Inflammatory macrophage treated with lipopolysaccharide for 4 hours (primary cell): ENCODE measurements around the gene NPHP3.

Experiments used
- DNase-seq: peaks from one replicate; pipeline ENCODE4 v3.0.0-alpha.2; 2020

The NPHP3 gene

DNA sequence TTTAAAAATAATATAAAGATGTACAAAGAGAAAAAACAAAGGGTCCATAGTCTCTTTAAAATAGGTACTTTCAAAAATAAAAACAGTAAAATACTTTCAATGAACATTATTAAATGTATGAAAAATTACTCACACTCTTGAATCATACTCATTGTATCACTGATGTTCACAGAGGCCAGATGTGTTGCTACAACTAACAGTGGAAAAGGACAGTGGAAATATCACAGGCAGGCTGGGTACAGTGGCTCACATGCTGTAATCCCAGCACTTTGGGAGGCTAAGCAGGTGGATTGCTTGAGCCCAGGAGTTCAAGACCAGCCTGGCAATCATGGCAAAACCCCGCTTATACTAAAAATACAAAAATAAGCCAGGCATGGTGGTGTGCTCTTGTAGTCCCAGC lies 26.8 kb downstream of the NPHP3 start:
- DNase-seq, result no peak

DNA sequence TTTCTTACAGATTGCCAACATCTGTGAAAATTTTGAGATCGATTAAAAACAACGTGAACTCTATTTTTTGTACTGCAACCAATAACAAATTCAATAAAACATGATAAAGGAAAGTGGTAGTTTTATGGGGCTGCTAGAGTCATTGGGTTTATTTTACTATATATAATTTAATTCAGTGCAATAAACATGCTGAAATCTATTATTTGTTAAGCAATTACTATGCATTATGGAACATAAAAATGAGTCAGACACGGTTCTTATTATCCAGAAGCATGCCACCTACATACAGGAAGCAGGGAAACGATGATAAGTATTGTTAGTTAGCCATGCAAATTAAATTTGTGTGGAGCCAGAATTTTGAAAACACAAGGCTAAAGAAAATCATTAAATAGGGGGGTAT lies 27.2 kb downstream of the NPHP3 start:
- no peak for DNase-seq

DNA sequence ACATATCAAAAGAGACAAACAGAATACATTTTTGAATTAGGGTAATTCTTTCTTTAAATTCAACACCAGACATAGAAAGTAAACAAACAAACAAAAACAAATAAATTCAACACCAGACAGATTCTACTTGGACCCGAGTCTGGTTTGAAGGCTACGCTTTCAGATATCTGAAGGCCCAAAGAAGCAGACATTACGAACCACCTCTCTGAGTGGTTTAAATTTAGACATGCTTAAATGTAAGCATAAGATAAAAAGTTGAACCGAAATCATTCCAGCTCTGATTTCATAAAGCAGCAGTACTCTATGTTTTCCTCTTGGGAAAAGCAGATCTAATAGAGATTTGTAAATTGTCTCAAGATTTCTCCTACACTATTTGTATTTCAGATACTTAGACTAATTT lies 32.2 kb downstream of the NPHP3 start:
- no peak for DNase-seq

DNA sequence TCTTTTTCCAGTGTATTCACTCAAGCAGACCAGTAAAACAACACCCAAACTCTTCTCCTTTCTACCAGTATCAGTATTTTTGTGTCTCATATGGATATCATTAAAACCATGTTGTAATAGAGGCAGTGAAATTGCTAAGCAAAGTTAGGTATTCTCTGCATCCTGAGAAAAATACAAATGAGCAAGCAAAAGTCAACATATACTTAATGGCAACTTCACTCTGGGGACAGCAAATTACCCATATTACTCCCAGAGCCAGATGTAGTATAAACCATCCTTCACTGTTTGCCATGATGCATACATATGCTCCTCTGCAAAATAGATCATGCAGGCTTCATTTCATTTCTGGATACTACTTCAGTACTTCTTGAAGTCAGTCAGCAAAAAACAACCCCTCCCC lies 40.0 kb downstream of the NPHP3 start:
- DNase-seq, result no peak

DNA sequence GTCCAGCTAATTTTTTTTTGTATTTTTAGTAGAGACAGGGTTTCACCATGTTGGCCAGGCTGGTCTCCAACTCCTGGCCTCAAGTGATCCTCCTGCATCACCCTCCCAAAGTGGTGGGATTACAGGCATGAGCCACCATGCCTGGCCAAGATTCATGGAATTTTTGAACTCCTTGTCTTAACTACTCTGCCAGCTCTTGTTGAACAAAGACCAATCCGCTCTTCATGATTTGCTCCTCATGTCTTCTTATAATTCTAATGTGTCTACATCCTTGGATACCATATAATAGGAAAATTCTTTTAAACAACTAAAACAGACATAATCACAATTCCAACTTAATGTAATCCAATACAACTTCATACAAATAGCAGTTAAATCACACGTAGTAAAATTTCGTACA lies 40.8 kb downstream of the NPHP3 start:
- no peak for DNase-seq

DNA sequence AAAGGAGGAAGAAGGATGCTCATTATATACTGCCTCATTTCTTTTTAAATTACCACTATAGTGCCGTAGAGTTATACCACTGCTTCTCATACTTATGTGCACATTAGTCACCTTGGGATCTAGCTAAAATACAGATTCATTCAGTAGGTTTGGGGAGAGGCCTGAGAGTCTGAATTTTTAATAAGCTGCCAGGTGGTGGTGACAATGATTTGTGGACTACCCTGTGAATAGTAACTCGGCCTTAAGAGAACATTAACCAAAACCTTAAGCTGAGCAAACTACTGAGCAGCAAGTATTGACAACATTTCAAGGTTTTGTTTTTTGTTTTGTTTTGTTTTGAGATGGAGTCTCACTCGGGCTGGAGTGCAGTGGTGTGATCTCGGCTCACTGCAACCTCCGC lies 42.3 kb downstream of the NPHP3 start:
- DNase-seq, result no peak

DNA sequence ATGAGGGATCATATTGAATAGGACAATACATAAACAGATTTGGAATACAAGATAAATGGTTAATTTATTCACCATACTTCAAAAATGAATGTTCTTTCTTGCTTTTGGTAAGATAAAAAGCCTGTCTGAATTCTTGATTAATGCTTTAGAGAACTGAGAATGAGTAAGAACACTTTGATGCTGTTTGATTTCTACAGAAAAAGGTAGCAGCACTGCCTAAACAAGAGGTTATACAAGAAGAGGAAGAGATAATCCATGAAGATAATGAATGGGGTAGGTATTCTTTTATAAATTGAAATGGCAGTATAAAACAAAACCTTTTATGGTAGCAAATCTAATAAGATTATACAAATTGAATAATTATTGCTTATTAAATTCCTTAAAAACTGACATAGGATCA lies 46.8 kb downstream of the NPHP3 start:
- no peak for DNase-seq

DNA sequence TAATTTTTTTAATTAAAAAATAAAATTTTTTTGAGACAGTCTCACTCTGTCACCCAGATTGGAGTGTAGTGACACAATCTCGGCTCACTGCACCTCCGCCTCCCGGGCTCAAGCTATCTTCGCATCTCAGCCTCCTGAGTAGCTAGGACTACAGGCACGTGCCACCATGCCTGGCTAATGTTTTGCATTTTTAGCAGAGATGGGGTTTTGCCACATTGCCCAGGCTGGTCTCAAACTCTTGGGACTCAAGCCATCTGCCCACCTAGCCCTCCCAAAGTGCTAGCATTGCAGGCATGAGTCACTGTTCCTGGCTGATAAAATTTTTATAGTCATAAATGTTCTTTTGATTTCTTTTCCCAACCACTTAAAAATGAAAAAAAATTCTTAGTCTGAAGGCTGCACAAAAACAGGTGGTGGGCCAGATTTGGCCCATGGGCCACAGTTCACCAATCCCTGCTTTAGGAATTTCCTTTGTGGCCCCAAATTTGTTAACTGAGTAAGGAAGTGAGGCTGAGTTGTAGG lies 52.9 kb downstream of the NPHP3 start:
- no peak for DNase-seq

DNA sequence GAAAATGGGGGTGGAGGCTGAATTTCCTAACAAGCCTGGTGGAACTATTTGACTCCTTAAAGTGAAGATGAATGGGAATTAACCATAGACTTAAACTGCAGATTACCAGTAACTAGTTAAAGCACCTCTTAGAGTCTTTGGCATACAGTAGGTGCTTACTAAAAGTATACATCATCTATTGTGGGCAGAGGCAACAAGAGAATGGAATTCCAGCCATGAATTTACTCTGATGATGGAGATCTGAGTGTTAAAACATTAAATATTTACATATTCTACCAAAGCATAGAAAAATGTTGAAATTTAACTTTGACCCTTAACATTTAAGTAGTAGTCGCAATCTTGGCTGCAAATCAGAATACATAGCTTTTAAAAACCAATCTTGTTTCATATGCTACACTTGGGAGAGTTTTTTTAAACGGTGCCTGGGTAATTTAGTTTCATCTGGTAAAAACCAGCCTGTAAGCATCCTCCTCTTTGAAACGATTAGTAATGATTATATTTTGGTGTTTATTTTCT lies 56.9 kb downstream of the NPHP3 start:
- DNase-seq, result no peak

DNA sequence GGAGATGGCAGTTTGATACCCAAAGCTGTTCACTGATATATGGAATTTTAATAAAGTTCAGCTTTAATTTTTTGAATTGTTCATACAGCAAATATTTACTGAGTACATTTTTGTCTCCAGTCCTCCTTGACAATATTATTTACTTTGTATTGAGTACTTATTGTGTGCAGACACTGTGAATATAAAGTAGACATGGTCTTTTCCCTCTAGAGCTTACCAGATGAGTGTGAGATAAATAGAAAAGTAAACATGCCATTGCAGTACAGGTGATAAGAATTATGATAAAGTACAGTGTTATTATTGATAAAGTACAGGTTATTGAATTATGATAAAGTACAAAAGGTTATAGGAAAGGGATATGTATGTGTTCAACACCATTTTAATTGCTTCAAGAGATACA lies 60.0 kb downstream of the NPHP3 start:
- no peak for DNase-seq

DNA sequence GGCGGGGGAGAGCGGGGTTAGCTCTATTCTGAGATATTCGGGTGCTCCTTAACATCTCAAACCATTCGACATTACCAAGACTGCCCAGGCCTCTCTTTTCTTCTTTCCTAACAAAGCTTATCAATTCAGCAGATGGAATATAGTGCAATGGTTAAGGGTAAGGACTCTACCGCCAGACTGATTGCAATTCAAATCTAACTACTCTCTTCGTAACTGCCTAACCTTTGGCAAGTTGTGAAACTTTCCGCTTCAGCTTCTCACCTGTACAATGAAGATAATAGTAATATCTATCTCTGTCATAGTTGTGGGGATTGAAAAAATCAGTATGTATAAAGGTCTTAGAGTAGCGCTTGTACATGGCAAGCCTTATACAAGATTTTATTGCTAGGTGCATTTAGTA lies 61.1 kb downstream of the NPHP3 start:
- DNase-seq, result no peak

DNA sequence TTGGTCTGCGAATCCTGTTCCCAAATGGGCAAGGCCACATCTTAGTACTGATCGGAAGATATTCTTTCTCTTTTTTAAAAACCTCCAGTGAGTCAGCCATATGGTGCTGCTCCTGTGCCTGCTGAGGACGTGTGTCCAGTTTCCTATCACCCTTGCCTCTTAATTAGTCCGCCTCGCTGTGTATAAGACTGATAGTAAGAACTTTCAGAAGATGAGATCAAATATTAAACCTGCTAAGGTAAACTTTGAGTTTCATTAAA lies 61.5 kb downstream of the NPHP3 start:
- DNase-seq, result no peak

DNA sequence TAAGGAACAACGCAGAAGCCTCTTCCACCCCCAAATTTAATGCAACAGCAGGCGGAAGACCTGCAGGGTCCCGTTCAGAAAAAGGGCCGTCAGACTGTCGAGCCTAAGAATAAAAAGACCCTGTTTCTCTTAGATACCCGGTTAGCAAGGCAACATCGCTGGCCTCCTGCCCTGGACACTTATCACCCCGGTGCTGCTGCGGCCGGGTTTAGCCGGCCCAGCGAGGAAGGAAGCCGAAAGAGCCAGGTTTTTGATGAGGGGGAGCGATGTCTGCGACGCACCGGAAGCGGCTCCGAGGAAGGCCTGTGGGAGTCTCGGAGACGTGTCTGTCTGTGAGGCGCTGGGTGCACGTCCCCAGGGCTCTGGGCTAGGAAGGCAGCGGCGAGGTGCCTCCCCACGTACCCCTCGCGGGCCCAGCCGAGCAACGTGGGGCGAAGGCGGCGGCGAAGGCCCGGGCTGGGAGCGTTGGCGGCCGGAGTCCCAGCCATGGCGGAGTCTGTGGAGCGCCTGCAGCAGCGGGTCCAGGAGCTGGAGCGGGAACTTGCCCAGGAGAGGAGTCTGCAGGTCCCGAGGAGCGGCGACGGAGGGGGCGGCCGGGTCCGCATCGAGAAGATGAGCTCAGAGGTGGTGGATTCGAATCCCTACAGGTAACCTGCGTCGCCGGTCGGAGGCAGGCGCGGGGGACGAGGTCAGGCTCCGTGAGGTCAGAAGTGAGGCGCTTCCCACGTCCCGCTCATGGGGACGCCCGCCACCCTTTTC lies 62.0 kb downstream of the NPHP3 start, which contains the start of gene UBA5:
Gene UBA5 (plus strand): TSS at position 278 of the 759 bp plus-strand sequence. CDS start 209 bp downstream, at position 487.
- peak; percentile 73 for DNase-seq

DNA sequence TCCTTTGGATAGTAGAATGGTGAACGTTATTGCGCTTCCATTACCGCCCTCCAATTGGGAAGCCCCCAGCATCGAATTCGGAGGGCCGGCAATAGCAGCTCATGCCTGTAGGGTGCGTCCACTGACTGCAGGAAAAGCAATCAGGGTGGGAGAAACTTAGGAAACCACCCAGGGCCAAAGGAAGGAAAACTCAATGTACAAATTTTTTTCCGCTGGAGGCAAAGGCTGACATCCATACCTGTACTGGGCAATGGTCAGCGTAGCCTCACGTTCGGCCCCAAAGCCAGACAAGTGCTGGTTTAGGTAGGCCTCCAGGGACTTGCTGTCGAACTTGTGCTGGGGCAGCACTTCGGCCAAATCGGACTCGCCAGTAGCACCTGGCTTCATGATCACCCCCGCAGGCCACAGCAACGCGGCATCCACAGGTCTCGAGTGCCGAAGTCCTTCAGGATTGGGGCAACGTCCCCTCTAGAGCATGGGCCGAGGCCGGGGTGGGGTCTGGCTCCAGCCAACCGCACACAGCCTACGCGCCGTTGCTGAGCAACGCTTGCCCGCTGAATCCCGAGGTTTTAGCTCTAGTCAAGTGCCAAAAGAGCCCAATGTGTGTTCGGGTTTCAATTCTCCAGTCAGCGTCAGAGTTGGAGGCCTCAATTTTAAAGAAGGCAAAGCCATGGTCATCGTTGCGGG lies 62.7 kb downstream of the NPHP3 start, which contains the start of gene ACAD11:
Gene ACAD11 (minus strand): TSS at position 445 of the 687 bp plus-strand sequence. CDS start 58 bp downstream, at position 387.
- peak; percentile 70 for DNase-seq

DNA sequence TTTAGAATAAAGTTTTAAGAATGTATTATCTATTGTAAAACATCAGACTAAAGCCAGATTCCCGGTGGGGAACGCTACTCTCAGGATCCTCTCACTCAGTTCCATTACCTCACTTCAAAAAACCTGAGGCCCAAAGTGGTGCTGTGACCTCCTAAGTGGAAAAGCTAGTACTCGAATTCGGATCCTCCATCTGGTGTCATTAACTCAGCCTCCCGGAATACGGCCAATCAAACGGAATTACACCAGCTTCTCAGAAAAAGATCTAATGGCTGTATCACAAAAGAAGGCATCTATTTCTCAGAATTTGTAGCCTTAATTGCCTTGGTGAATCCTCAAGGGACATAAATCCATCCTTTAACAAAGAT lies 63.2 kb downstream of the NPHP3 start:
- DNase-seq, result no peak

DNA sequence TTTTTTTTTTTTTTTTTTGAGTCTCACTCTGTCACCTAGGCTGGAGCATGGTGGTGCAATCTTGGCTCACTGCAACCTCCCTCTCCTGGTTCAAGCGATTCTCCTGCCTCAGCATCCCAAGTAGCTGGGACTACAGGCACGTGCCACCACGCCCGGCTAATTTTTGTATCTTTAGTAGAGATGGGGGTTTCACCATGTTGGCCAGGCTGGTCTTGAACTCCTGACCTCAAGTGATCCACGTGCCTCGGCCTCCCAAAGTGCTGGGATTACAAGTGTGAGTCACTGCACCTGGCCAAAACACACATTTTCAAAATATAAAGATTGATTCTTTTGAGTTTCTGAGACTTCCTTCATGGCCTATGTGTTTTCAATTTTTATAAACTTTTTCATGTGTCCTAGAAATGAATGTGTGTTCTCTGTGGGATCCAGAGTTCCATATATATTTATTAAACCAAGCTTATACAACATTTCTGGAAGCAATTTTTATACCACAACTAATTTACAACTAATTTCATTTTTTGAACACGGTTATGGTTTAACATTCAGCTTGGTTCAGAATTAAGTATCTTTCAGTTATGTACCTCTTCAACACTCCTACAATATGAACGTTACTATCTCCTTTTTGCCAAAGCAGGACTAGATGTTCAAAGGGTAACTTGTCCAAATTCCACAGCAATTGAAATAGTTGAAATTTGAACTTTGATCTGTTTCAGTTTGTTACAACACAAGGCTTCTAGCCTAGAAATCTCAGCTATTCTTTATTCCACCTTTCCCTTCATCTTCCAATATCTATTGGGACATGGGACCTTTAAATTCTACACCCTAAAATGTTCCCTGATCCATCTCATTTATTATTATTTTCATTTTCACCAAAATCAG lies 64.1 kb downstream of the NPHP3 start:
- no peak for DNase-seq

DNA sequence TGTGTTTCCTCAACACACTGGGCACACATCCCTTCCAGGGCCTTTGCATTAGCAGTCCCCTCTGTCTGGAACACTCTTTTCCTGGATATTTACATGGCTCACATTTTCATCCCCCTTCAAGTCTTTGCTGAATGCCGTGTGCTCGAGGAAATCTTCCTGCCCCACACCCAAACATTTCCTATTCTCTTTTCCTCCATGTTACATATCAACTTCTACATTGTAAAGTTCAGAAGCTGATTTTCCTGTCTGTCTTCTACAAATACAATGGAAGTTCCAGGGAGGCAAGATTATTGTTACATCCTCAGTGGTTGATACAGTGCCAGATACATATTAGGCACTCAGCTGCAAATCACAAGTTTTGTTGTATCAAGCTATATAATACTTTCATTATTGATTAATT lies 66.7 kb downstream of the NPHP3 start:
- DNase-seq, result no peak

DNA sequence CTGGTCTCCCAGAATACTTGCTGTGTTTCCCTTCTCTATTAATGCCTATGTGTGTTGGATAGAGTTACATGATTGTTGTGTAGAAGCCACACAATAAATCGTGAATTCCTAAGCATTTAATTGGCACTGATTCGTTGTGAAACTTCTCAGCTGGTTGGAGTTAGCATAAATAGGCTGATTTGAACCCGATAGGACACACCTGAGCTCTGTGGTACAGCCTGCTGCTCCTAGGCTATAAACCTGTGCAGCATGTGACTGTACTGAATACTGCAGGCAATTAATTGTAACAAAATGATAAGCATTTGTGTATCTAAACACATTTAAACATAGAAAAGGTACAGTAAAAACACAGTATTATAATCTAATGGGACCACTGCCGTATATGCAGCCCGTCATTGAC lies 67.5 kb downstream of the NPHP3 start:
- no peak for DNase-seq

DNA sequence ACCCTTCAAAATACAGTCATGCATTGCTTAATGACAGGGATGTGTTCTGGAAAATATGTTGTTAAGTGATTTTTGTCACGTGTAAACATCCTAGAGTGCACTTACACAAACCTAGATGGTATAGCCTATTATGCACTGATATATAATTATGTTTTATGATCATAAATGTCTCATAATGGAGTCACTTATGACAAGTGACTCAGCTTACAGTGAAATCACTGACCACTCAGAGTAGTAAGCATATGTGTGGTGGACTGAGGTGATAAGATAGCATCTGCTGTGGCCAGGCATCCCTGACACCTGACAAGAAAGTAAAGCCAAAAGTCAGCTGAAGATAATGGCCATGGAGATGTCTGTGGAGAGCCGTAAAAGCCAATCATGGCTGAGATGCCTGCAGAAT lies 68.0 kb downstream of the NPHP3 start:
- DNase-seq, result no peak

DNA sequence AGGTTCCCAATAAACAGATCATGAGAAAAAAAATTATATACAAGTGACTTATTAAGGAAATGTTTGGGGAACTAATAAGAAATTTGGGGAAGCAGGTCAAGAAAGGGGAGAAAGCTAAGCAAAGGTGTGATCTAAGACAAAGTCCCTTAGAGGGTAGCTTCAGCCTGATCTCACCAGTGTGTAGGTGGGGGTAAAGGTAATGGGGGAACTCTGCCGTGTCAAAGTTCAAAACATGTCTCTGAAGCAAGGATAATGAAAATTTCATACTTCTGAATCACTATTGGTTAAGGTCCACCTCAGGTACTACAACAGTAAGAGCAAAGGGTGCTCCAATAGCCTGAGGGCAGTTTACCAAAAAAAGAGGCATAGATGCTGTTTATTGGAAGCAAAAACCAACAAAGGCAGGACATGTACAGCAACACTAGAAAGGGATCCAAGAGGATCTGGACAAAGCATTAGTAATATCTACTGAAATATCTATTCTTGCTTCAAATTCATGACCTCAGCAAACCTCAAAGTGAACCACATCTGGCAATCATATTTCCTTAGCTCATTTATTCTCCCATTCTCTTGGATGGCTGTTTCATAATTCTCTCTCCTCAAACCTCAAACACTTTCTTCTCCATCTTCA lies 69.5 kb downstream of the NPHP3 start:
- peak; percentile 0 for DNase-seq

DNA sequence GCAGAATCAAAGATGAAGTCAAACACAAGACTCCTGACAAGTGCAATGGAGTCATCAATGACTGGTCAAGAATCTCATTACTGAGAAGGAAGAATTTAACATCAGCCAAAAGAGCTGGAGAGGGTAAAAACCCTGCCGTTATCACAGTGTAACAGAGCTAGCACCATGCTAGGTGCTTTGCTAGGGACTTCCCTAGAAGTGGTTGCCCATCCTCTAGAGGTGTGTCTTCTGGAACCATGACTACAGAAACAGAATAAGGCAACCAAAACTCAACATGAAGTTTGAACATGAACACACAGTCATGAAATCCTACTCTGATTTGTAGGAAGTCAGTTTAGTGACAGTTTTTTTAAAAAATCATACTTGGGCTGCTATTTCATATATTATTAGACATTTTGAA lies 72.1 kb downstream of the NPHP3 start:
- DNase-seq, result no peak

DNA sequence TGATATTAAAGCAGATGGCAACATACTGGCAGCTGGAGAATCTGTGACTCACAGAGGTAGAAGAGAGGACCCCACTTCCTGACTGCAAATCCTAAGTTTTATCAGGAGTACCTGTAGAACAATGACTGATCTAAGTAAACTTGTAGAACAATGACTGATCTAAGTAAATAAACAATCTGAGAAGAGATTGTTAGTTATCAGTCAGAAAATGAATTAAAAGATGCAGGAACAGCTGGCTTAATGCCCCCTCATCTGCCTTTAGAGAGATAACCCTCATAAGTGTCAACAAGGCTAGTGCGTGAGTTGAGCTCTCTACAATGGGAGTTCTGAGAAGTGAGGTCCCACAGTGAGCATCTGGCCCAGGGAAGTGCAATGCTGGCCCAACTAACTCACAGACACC lies 77.2 kb downstream of the NPHP3 start:
- no peak for DNase-seq

DNA sequence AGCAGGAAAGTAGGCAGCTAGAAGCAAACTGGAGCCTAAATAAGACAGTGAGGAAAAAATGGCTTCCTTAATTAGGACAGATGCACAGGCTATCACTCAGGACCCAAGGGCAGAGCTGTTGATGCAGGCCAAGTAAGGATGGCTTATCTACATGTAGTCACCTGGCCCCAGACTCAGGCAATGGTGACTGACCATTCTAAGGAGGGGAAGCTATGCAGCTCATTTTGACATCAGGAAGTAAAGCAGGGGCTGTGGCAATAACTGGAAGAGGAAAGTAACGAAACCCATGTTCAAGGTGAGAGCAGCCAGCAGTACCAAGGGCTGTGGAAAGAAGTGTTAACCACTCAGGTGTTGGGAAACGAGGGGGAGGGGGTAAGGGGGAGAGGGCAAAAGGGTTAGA lies 78.8 kb downstream of the NPHP3 start:
- no peak for DNase-seq
